Measurements from ENCODE around the gene PROZ.

PROZ gene

GRCh38 chr13:113126265-113127150, 31.9 kb upstream of the PROZ start:
- no peak for TF ChIP-seq CTCF (IDR thresholded peaks at IDR 0.05; ENCODE audit: borderline replicate concordance, insufficient read depth, low read depth, low read length)
- no peak overlapping the region for H3K4me3 ChIP-seq (ENCODE audit: low read depth, low read length)

GRCh38 chr13:113129480-113129879, 29.0 kb upstream of the PROZ start:
- TF ChIP-seq CTCF (IDR thresholded peaks at IDR 0.05; ENCODE audit: borderline replicate concordance, insufficient read depth, low read depth, low read length): no peak
- no peak overlapping the region for H3K4me3 ChIP-seq (ENCODE audit: low read depth, low read length)

- H3K4me3 ChIP-seq (ENCODE audit: low read depth, low read length): no peak overlapping the region
These were observed 28.3 kb upstream of the PROZ start for GRCh38 chr13:113129921-113130750.

GRCh38 chr13:113135281-113135760, 23.1 kb upstream of the PROZ start:
- no peak for TF ChIP-seq CTCF (IDR thresholded peaks at IDR 0.05; ENCODE audit: borderline replicate concordance, insufficient read depth, low read depth, low read length)
- no peak overlapping the region for H3K4me3 ChIP-seq (ENCODE audit: low read depth, low read length)

More at GRCh38 chr13:113129921-113130750, 28.3 kb upstream of the PROZ start:
- no peak for TF ChIP-seq CTCF (IDR thresholded peaks at IDR 0.05; ENCODE audit: borderline replicate concordance, insufficient read depth, low read depth, low read length)

GRCh38 chr13:113137691-113138298, 20.7 kb upstream of the PROZ start:
- TF ChIP-seq CTCF (IDR thresholded peaks at IDR 0.05; ENCODE audit: borderline replicate concordance, insufficient read depth, low read depth, low read length): no peak
- no peak overlapping the region for H3K4me3 ChIP-seq (ENCODE audit: low read depth, low read length)

GRCh38 chr13:113138792-113139551, 19.5 kb upstream of the PROZ start:
- no peak overlapping the region for H3K4me3 ChIP-seq (ENCODE audit: low read depth, low read length)
- no peak for TF ChIP-seq CTCF (IDR thresholded peaks at IDR 0.05; ENCODE audit: borderline replicate concordance, insufficient read depth, low read depth, low read length)

Measured in GM12875 (cell line).